Limb (tissue), 2 donors: ENCODE results near the gene FOXE3.

ENCODE experiments used
- DNase-seq, 2 donors: peaks; one replicate each; pipeline ENCODE4 v3.0.0-alpha.2; 2016; ENCODE audit errors: extremely low spot score in 2 of 2

The FOXE3 gene

DNA sequence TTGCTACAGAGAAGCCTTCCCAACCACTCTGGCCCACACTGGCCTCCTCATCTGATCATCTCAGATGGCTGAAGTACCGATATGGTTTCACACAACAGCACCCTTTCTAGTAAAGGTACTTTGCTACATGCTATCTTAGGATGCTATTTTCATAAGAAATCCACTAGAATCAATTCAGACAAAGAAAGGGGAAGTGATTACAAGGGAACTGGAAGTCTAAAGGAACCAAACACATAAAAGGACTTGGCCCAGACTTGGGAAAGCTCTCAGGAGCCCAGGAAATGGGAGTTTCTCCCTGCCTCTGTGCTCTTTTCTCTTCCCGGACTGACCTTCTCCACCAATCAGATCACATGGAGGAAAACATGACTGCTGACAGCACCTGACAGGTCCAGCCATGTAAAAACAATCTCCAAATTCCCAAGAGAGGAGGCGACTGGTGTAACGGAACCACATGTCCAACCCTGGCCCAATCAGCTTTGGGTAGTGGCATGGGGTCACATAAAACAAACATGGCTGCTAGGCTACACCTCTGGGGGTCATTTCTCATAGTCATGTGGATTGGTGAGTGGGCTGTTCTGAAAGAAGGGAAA, 12.7 kb upstream of the FOXE3 start:
- no peak for DNase-seq

DNA sequence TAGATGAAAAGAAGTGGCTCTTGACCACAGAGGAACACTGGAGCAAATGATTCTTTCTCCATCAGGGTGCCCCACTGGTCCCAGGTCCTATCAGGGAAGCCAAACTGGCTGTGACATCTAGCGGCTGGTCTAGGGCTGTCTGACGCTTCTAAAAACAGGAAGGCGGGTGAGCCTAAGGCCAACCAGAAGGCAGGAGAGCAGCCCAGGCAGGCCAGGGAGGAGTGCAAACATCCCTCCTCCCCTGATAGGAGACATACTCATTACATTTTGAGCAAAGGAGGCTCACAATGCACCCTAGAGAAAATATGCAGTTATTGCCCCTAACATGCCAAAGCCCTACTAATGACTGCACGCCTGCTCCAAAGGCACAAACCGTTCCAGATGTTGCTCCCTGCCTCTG, 10.4 kb upstream of the FOXE3 start:
- no peak for DNase-seq

DNA sequence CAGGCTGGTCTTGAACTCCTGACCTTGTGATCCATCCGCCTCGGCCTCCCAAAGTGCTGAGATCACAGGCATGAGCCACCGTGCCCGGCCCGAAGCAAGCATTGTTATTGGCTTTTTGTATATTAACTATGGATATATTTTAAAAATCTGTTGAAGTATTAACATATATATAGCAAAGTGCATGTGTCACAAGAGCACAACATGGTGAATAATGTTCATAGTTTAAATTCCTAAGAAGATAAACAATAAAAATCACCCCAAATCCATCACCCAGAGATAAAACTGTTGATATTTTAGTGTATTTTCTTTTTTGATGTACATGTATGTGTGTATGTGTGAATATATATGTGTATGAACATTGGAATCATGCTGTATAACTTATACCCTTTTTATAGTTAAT, 9.1 kb upstream of the FOXE3 start:
- no peak for DNase-seq

DNA sequence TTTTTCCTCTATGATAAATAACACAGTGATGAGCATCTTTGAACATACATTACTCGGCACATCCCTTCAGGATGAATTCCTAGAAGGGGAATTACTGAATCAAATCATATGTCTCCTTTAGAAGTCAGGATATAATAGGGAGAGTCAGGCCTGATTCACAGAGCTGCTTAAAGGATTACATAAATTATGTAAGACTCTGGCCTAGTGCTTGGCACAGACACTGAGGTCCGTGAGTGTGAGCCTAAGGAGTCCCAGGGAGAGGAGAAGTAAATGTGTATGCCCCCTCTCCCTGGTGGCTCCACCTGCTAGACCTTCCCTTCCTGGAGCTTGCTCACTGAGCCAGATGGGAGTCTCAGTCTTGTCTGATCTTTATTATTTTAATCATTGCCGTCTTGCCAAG, 8.6 kb upstream of the FOXE3 start:
- DNase-seq = no peak

DNA sequence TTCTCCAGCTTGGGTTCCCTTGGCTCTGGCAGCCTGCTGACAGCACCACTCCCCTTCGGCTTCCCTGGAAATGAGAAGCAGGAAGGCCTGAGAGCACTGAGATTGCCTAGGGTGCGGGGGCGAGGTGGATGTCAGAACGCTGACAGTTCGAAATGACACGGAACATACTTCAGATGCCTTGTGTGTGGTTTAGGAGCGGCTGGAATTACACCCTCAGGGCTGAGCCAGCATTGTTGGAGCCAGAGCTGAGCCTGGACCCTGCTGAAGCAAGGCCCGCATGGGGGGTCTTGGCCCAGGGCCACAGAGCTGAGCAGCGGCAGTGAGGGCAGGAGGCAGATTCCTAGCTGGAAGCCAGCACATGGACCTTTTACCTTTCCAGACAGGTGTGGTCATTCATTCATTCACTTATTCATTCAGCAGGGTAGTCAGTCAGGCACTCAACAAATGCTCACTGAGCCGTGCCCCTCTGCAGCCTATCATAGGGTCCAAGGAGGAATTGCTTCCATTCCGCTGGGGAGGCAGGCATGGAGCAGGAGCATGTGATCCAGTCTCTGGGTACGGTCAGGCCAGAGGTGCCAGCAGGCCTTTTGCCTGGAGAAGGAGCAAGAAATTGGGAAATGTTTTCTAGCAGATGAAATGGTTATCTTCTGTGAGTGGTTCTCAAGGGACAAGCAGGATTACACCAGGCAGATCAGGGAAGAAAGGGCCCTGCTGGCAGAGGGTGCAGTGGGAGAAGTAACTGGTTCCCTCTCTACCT, 6.6 kb upstream of the FOXE3 start:
- DNase-seq = peak in 1 of 2 donors; percentile 70

DNA sequence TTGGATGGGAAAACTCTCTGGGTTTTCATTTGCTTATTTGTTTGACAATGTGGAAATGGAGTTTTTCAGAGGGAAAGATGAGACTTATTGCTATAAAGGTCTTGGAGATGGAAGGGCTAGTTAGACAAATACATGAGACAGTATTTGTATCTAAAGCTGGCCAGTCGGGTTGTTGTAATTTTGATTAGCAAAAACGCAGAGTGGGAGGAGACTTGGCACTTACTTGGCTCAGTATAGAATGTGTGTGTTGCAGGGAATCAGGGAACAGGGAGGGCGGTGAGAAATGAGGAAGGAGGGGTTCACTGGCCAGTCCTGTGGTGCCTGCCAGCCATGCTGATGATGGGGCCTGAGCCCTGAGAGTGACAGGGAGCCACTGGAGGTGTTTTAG, 6.0 kb upstream of the FOXE3 start:
- no peak for DNase-seq

DNA sequence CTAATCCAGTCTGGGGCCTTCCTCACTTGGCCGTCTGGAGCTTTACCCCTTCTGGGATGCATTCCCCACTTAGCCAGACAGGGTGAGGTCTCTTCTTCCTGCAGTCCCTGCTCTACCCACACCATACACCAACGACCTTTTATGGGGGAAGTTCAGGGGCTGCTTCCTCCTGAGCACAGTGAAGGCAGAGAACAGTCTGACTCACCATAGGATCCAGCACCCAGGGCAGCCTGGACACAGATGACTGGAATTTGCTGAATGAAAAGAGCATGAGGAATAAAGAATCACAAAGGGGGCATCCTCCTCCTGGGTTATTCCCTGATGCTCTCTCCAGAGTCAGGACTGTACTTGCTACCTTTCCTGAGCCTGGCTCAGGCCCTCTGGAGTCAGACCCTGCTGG, 4.6 kb upstream of the FOXE3 start:
- no peak for DNase-seq

DNA sequence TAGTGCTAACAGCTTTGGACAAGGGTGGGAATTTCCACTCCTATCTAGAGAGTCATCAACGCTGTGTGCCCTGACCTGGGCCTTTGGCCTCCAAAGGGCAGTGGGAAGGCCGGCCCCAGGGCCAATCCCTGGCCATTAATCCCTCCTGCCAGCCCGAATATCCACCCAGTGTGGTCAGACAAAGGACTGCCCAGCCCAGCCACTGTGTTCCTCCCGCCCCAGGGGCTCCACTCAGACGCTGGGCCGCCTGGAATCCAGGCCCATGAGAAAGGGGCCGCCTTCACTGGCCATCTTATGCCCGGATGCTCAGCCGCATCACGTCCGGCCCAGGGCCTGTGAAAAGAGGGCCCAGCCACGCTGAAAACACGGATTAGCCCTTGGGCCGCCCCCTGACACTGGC, 3.6 kb upstream of the FOXE3 start:
- no peak for DNase-seq

DNA sequence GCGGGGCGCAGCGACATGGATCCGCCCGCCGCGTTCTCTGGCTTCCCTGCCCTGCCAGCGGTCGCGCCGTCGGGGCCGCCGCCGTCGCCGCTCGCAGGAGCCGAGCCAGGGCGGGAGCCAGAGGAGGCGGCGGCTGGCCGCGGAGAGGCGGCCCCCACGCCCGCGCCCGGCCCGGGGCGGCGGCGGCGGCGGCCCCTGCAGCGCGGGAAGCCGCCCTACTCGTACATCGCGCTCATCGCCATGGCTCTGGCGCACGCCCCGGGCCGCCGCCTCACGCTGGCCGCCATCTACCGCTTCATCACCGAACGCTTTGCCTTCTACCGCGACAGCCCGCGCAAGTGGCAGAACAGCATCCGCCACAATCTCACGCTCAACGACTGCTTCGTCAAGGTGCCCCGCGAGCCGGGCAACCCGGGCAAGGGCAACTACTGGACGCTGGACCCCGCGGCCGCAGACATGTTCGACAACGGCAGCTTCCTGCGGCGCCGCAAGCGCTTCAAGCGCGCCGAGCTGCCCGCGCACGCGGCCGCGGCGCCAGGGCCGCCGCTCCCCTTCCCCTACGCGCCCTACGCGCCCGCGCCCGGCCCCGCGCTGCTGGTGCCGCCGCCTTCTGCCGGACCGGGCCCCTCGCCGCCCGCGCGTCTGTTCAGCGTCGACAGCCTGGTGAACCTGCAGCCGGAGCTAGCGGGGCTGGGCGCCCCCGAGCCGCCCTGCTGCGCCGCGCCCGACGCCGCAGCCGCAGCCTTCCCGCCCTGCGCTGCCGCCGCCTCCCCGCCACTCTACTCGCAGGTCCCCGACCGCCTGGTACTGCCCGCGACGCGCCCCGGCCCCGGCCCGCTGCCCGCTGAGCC, 459 bp downstream of the FOXE3 start:
- peak in 1 of 2 donors; percentile 47 for DNase-seq

DNA sequence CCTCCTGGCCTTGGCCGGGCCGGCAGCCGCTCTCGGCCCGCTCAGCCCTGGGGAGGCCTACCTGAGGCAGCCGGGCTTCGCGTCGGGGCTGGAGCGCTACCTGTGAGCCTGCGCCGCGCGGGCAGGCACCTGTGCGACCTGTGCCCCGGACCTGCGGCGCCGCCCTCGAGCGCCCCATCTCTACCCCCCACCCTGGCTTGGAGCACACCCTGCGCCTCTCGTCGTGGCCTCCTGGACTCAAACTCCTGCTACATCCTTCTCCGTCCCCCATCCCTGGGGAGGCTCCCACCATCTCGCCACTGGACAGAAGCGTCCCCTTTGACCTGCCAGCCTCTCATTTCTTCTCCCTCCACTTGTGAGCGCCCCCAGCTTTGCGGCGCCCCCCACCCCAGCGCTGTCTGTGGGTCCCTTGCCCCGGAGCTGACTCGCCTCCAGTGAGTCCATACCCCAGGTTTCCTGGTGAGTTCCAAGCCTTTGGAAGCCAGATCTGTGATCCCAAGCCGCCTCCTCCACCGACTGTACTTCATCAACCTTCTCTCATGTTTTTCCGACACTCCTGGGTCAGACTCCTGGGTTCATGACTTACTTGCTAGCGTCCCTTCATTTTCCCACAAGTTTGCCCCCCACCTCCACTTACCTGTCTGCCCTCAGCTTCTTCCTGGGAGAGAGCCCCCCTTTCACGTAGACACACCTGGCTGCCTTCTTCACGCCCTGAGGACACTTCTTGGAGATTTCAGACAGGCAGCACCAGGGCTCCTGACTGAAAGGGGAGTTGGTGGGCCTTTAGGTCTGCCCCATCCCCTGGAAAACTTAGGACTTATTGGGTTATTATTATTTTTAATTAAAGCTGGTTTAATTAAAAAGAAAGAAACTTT, 1.3 kb downstream of the FOXE3 start:
- DNase-seq = no peak

DNA sequence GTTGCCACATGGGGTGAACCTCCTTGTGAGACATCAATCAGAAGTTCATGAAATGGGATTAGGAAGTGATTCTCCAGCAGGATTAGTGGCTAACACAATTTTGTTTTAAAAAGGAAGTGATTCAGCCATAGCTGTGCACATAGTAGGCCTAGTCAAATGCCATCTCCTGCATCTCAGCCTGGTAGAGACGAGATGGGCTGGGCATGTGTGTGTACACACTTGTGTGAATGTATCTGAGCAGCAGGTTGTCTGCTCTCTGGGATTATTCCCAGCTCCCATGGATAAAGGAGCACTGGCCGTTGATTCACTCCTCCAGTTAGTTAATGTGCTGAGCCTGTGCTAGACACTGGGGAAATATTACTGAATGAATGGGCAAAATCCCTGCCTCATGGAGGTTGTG, 2.0 kb downstream of the FOXE3 start:
- DNase-seq = no peak

DNA sequence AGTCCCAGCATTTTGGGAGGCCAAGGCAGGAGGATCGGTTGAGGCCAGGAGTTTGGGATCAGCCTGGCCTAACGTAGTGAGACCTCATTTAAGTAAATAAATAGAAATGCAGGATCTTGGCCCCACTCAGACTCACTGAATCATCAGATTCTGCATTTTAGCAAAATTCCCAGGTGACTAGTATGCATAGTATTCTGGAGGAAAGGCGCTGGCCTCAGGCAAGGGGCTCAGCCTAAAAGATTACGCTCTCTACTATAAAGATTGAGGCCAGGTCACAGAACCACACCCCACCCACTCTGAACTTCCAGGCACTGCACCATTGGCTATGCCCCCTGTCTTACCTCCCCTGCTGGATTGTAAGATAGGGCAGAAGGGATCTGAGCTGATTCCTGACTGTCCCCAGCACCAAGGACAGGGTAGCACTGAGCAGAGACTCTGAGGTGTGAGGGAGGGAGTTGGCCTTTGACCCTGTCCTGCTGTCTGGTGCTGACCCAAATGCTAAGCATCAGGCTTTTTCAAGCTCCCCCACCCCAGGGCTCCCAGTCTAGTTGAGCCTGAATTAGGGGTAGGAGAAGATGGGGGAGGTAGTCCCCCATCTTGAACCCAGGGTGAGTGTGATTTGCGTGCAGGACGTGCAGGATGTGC, 2.7 kb downstream of the FOXE3 start:
- no peak for DNase-seq

DNA sequence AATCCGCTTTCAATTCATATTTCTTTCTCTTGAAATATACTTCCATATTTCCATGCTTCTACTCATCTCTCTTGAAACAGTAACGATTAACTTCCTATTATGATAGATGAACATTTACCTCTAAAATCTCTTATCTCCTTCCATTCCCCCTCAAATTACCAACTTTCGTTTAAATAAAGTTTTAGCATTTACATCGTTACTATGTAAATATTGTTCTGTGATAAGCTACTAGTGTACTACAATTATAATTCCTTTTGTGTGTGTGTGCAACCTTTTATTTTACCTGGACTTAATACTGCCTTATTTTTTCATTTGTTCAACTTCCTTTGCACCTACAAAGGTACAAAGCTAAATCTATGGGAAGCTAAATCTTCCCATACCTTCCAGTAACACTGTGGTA, 4.5 kb downstream of the FOXE3 start:
- no peak for DNase-seq

DNA sequence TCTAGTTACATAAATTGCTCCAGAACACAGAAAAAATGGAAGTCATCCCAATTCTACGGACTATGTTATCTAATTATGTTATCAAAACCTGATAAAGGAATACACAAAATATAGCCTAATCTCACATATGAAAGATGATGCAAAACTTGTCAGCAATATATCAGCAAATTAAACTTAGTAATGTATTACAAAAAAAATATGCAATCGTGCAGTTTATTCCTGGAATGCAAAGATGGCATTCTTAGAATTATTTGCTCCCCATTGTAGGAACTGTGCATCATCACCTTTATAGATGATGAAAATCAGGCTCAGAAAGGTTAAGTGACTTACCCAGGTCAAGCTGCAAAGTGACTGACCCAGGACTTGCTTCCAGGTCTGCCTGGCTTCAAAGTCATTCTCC, 7.8 kb downstream of the FOXE3 start:
- DNase-seq = no peak

DNA sequence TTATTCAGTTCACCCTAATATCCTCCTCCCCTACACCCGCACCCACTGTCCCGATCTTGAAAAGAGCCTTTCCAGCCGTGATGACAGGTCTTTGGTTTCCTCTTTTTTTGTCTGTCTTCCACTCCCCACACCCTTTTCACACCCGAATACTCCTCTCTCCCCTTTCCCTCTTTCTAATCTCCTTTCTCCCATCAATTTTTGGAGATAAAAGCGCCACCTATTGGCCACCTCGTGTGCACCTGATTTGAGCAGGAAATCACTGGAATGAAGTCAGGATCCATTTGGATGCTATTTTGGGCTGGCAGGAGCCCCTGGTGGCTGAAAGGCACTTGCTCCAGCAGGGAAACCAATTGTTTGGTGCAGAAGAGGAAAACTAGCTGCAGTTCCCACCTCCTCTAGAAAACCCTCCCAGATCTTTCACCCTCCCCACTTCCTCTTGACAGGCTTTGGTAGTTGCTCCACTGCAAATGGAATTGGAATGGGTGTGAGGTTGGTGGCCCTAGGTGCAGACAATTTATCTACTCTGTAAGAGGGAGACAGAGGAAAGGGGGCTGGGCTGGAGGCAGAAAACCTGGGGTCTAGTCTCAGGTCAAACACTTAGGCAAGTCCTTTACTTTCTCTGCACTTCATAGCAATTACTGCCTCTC, 8.4 kb downstream of the FOXE3 start:
- DNase-seq = peak; percentile 20 to 55

DNA sequence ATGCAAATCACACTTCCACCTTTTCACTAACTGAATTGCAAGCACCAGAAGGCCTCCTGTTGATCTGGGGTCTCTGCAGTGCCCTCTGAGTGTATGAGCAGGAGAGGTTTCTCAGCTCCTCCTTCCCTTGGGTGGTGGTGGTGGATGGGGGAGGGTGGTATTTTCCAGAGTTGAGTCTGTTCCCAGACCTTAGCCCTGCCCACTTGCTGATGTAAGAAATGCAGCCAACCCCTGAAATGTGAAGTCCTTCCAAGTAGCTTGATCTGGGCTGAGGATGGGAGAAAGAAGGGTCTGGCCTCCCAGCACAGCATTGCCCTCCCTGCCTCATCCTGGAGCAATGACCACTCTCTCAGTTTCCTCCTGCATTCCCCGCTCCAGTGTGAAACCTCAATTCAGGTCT, 15.4 kb downstream of the FOXE3 start:
- no peak for DNase-seq

DNA sequence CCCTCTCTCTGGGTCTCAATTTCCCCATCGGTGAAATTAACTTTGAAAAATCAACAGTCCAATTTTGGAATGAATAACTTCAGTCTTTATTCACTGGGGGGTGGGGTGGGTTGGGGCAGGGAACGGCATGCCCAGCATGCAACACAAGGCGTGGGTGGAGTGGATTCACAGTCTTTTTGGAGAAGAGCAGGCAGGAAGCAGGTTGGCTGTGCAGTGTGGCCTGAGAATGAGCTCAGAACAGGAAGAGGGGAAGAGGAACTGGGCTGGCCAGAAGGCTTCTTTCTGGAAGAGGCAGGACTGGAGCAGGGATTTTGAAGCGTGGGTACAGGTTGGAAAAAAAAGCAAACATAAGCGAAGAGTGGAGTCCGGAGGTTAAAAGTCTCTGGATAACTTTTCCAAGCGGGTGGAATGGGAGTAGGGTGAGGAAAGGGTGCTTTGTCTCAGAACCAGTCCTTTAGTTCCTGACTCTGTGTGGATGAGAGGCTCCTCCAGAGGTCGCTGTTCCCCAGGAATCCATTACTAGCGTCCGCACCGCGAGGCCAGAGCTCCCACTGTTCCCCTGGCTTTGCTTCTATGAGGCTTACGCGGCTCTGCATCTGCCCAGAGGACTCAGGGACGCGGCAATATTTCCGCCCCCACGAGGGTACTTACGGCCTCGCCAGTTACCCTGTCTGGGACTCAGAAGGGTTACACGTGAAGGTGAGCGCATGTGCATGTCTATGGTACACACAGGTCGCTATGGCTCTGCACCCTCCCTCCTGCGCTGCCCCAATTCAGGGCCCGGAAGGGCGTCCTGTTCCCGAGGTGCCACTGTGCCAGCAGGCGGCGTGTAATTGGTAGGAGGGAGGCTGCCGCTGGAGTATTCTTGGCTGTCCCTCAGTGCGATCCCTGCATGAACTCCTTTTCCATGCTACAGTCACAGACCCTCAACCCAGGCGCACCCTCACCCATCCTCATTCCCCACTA, 16.3 kb downstream of the FOXE3 start:
- peak; percentile 89 to 91 for DNase-seq

DNA sequence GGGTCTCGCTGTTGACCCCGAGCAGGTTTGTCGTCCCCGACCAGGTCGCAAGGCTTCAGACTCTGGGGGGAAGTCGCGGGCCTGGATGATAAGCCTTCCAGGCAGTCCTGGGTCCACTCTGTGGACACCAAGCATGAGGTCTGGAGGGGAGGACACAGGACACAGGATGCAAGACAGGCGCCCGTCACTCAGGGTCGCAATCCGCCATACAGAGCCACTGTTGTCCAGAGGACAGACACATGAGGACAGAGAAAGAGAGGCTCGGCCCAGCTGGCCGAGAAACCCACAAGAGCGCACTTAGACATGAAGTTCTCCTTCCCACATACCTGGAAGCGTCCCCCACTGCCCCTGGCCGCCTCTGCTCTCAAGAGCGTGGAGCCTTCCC, 16.9 kb downstream of the FOXE3 start:
- no peak for DNase-seq

DNA sequence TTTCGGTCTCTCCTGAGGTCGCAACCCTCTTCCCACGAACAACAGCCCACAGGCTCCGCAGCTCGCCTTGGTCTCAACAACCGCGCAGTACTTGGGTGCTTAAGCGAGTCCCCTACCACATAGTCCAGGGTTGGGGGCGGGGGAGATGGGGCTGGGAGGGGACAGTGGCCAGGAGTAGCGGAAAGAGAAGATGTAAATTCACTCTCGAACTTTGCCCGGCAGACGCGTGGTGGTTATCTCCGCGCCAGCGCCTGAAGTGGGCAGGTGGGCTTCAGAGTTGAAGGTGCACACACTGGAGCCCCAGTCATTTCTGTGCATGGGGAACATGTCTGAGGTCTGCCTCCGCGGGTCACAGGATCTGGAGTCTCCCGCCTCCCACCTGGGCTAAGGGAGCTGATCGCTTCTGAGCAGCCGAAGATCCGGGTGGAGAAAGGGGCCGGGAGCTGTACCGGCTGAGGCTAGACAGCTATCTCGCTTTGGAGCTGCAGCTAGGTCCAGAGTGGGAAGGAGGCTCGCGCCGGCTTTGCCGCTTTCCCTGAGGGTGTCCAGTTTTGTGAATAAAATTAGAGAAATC, 17.5 kb downstream of the FOXE3 start:
- no peak for DNase-seq
